SKM-1 treated with dmso at 0.1 percent for 144 hours (cell line): ENCODE data around the gene TOR1AIP1.
A peak's percentile ranks its signal among the peaks of the same experiment; 100 is the strongest.

Source experiments
- DNase-seq: peaks from one replicate; lab custom pipeline; 2025; ENCODE audit not compliant: unreplicated experiment; lab: John Stamatoyannopoulos, UW

The TOR1AIP1 gene

DNA sequence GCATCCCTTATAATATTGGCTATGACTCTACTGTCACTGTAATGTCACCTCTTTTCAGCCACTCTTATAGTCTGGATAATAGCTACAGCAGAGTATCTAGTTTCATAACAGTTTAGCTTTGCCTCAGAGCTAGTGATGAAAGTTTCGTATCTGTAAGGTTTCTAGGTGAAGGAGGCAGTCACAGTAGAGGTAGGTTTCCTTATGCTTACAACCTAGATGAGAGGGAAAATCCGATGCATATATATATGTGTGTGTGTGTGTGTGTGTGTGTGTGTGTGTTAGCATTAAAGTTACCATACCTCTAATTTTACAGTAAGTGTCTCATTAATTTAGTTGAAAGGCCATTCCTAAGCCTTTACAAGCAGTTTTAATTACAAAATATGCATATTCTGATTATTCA is 2.3 kb upstream of the TOR1AIP1 start:
- no peak for DNase-seq

- no peak for DNase-seq
Observed at GRCh38 chr1:179881642-179882252, 338 bp upstream of the TOR1AIP1 start.

GRCh38 chr1:179883040-179883744 is 1.1 kb downstream of the TOR1AIP1 start:
- peak; percentile 84 for DNase-seq

DNA sequence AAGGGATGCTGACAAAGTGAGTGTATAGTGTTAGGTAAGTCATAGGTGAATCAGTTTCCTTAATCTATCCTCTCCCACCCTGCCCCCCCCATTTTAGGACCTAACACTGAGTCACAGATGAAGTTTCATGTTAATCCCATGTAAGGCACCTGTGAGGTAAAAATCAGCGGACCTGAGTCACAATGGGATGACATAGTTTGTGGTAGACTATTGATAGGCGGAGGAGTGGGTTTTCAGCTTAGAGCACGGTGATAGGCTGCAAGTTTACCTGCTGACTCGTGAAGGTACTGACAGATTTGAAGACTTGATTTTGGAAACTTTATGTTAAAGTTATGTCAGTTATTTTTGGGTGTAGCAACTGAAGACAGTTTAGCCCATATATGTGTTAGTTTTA is 1.7 kb downstream of the TOR1AIP1 start:
- DNase-seq: no peak

- peak; percentile 33 for DNase-seq
Observed at GRCh38 chr1:179888071-179888470, 6.0 kb downstream of the TOR1AIP1 start.

- no peak for DNase-seq
Observed at GRCh38 chr1:179889589-179889988, 7.5 kb downstream of the TOR1AIP1 start.

- no peak for DNase-seq
Observed at GRCh38 chr1:179910934-179911333, 28.8 kb downstream of the TOR1AIP1 start.

- no peak for DNase-seq
Observed at GRCh38 chr1:179911812-179912211, 29.7 kb downstream of the TOR1AIP1 start.

DNA sequence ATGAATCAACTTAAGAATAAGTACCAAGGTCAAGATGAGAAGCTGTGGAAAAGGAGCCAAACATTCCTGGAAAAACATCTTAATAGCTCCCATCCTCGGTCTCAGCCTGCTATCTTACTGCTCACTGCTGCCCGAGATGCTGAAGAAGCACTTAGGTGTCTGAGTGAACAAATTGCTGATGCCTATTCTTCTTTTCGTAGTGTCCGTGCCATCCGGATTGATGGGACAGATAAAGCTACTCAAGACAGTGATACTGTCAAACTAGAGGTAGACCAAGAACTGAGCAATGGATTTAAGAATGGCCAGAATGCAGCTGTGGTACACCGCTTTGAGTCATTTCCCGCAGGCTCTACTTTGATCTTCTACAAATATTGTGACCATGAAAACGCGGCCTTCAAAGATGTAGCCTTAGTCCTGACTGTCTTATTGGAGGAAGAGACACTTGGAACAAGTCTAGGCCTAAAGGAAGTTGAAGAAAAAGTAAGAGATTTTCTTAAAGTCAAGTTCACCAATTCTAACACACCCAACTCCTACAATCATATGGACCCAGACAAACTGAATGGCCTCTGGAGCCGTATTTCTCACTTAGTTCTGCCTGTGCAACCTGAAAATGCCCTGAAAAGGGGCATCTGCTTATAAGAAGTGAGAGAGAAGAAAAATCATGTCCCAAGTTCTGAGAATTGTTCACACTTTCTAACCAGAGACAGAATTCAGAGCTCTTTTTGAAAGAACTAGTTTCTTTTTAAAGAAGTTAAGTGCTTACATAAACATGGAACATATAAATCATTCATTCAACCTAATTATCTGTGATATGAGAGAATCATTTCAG is 35.7 kb downstream of the TOR1AIP1 start:
- no peak for DNase-seq

GRCh38 chr1:179921472-179921871 is 39.4 kb downstream of the TOR1AIP1 start:
- no peak for DNase-seq

GRCh38 chr1:179921981-179922872 is 40.1 kb downstream of the TOR1AIP1 start:
- DNase-seq: no peak

DNA sequence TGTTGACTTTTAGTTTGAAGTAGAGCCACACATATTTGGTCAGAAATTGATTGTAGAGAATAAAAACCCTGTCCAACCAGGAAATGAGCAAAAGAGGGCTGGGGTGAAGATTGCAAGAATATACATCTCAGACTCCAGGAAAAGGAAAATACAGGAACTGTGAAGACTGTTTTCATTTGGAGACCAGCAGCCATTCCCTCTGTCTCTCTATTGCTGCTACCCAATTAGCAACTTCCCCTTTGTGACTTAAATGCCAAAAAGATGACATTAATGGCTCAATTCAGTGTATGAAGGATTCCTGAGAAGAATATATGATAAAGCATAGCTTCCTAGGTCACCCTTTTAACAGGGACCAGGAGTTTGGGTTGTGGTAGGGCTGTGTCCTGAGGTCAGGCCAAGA is 40.9 kb downstream of the TOR1AIP1 start:
- peak; percentile 51 for DNase-seq

DNA sequence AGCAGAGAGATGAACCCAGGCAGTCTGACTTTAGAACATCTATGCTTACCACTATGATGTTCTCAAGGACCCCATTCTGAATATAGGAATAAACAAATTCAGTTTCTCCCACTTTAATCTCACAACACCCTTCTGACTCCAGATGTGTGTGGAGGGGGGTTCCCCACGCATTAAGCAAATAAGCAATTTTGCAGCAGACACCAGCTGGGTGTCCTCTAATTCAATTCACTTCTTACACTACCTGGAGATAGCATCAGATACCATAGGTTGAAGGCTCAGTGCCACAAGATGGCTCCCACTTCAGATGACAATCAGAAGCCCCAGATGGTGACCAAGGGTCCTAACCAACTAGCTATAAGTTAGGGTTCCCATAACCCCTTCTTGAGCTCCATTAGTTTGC is 42.2 kb downstream of the TOR1AIP1 start:
- DNase-seq: no peak

DNA sequence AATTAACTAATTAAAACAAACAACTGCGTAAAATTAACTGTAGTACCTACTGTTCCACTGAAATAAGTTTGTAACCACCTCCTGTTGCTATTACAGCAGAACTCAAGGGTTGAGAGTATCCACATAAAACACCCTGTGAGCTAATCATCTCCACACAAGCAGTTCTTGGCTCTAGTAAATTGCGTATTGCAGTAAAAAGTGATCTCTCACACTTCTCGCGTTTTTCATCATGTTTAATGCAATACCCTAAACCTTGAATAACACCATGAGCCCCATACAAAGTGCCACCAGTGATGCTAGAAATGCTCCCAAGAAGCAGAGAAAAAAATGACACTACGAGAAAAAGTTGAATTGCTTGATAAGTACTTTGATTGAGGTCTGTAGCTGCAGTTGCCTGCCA is 43.2 kb downstream of the TOR1AIP1 start:
- no peak for DNase-seq

DNA sequence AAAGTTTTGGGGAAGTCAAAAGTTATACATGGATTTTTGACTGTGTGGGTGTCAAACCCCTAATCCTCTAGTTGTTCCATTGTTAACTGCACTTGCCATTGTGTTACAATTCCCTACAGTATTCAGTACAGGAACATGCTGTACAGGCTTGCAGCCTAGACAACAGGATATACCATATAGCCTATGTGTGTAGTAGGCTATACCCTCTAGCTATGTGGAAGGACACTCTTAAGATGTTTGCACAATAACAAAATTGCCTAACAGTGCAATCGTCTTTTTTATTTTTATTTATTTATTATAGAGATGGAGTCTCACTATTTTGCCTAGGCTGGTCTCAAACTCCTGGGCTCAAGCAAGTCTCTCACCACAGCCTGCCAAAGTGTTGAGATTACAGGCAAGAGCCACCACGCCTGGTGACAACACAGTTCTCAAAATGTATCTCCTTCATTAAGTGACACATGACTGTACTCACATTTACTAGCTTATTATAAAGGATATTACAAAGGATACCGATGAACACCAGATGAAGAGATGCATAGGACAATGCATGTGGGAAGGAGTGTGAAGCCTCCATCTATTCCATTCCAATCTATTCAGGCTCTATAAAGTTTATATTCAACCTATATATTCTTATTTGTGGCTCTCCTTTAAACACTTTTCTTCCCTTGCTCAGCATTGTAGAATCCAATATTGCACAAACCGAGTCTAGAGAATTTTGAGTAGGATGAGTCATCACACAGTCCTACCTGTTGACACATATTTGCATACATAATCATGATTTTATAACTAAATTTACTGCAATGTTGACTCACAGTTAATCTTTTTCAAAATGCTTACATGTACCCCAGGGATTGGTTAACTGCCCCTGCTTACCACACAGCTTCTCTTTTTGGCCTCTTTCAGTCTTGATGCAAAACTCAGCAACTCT is 44.1 kb downstream of the TOR1AIP1 start:
- no peak for DNase-seq

DNA sequence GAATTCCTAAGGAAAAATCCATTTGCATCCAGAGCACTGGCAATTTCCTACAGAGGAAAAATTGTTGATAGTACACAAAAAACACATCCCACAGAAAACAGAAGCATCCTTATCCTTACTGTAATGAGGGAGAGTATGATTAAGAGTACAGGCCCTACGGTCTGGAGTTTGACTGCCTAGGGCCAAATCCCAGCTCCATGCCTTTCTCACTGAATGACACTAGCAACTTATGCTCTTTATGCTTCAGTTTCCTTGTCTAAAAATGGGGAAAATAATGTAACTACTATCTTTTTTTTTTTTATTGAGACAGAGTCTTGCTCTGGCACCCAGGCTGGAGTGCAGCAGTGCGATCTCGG is 44.7 kb downstream of the TOR1AIP1 start:
- DNase-seq: no peak

- no peak for DNase-seq
Observed at GRCh38 chr1:179929955-179930798, 48.1 kb downstream of the TOR1AIP1 start.

GRCh38 chr1:179930867-179931266 is 48.8 kb downstream of the TOR1AIP1 start:
- DNase-seq: no peak

- no peak for DNase-seq
Observed at GRCh38 chr1:179933219-179933618, 51.1 kb downstream of the TOR1AIP1 start.
